Karpas-422 (cell line): Measurements from ENCODE around the gene SMKR1. TPM values are rescaled to one million over a fixed set of nuclear protein-coding genes. Genes with fewer than 3 reads are reported as not detected.

ENCODE experiments used
- DNase-seq: peaks from one replicate; pipeline ENCODE4 v3.0.0-alpha.2; 2015
- H2AFZ ChIP-seq: fragments of 200-600 bp; sonication (generic); 2 replicates; pipeline ENCODE4 v1.6.1; 2014; ENCODE audit warnings: antibody characterized with exemption, low read length, mixed read lengths
- H3K27ac ChIP-seq: fragments of 200-600 bp; sonication (generic); 2 replicates; pipeline ENCODE4 v1.5.1; 2014; ENCODE audit warnings: mild to moderate bottlenecking, low read length, moderate library complexity
- H3K27me3 ChIP-seq: fragments of 200-600 bp; sonication (generic); 2 replicates; pipeline ENCODE4 v1.6.1; 2014; ENCODE audit warnings: low read length, mixed read lengths
- H3K36me3 ChIP-seq: fragments of 200-600 bp; sonication (generic); 2 replicates; pipeline ENCODE4 v1.6.1; 2014; ENCODE audit warnings: low read length, mixed read lengths; ENCODE audit not compliant: insufficient read depth
- H3K4me1 ChIP-seq: fragments of 200-600 bp; sonication (generic); 2 replicates; pipeline ENCODE4 v1.6.1; 2014; ENCODE audit warnings: mild to moderate bottlenecking, low read length, mixed read lengths
- H3K4me2 ChIP-seq: fragments of 200-600 bp; sonication (generic); 2 replicates; pipeline ENCODE4 v1.6.1; 2014; ENCODE audit warnings: low read length, low read depth, mild to moderate bottlenecking; ENCODE audit not compliant: poor library complexity, severe bottlenecking
- H3K4me3 ChIP-seq: fragments of 200-600 bp; sonication (generic); 2 replicates; pipeline ENCODE4 v1.5.1; 2014; ENCODE audit warnings: mild to moderate bottlenecking, antibody characterized with exemption, low read length, mixed read lengths
- H3K79me2 ChIP-seq: fragments of 200-600 bp; sonication (generic); 2 replicates; pipeline ENCODE4 v1.6.1; 2014; ENCODE audit warnings: mild to moderate bottlenecking, low read length, mixed read lengths
- H3K9ac ChIP-seq: fragments of 200-600 bp; sonication (generic); 2 replicates; pipeline ENCODE4 v1.6.0; 2014; ENCODE audit warnings: low read length
- H3K9me2 ChIP-seq: fragments of 200-600 bp; sonication (generic), shearing (Covaris generic); replicated peaks from 2 replicates; pipeline ENCODE4 v1.6.0; 2014; ENCODE audit warnings: mild to moderate bottlenecking, low read length, moderate library complexity; ENCODE audit not compliant: insufficient read depth
- H3K9me3 ChIP-seq: fragments of 300-700, 200-600 bp; sonication (generic); 2 replicates; pipeline ENCODE4 v1.6.1; 2014; ENCODE audit warnings: low read length, mixed read lengths
- H4K20me1 ChIP-seq: fragments of 200-600 bp; sonication (generic); 2 replicates; pipeline ENCODE4 v1.6.1; 2014; ENCODE audit warnings: mild to moderate bottlenecking, antibody characterized with exemption, low read length, low read depth; ENCODE audit not compliant: insufficient read depth
- total RNA-seq: library from RNA; depleted of rRNA; stranded (reverse); fragments of >200 nt; shearing (Covaris generic); gene quantifications from 2 replicates; pipeline ENCODE4 v1.2.3, GENCODE V29; 2014; ENCODE audit warnings: low replicate concordance

SMKR1 gene
- total RNA-seq, 1 experiment from 2014 or later, result not detected

GRCh38 chr7:129512192-129512591 lies 9.9 kb downstream of the SMKR1 start:
- no peak overlapping the region for H2AFZ ChIP-seq
- H3K4me1 ChIP-seq, result no peaks in the 10 kb centered on the region
- no peaks in the 10 kb centered on the region for H3K9me3 ChIP-seq
- H3K36me3 ChIP-seq, result no peaks in the 10 kb centered on the region
- H3K27me3 ChIP-seq, result no peaks in the 10 kb centered on the region
- H3K4me3 ChIP-seq, result no peak overlapping the region
- no peak overlapping the region for H3K9ac ChIP-seq
- H4K20me1 ChIP-seq, result no peaks in the 10 kb centered on the region
- no peak for DNase-seq
- no peaks in the 10 kb centered on the region for H3K9me2 ChIP-seq
- no peaks in the 10 kb centered on the region for H3K79me2 ChIP-seq
- no peak overlapping the region for H3K4me2 ChIP-seq
- no peak overlapping the region for H3K27ac ChIP-seq

DNA sequence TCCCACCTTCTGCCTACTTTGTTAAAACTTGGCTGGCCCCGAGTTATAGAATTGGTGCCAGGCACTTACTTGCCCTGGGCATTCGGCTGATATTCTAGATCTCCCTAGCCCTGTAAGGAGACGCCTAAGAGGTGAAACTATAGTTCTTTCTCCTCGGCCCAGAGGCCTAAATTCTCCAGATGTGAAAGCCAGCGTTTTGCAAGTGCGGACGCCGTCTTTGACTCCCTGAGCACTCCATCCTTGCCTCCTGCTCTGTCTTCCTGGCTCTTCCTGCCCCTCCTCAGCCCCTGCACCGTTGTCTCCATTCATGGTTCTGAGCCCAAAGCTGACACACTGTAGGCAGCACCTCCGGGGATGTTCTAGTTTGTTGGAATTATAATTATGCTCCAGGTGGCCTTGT lies 11.2 kb downstream of the SMKR1 start:
- Histone ChIP-seq H3K4me2 (no peak overlapping the region), H4K20me1 (no peaks in the 10 kb centered on the region), H3K27me3 (no peaks in the 10 kb centered on the region), H3K27ac (no peak overlapping the region), H3K4me3 (no peak overlapping the region), H2AFZ (no peak overlapping the region), H3K79me2 (no peaks in the 10 kb centered on the region), H3K9me2 (no peaks in the 10 kb centered on the region), H3K4me1 (no peaks in the 10 kb centered on the region), H3K9me3 (no peaks in the 10 kb centered on the region), H3K9ac (no peak overlapping the region), H3K36me3 (no peaks in the 10 kb centered on the region)
- no peak for DNase-seq

GRCh38 chr7:129514683-129515082 lies 12.4 kb downstream of the SMKR1 start:
- Histone ChIP-seq H3K9ac (no peak overlapping the region), H3K4me2 (no peak overlapping the region), H3K27me3 (no peaks in the 10 kb centered on the region), H3K9me2 (no peaks in the 10 kb centered on the region), H3K27ac (no peak overlapping the region), H3K9me3 (no peaks in the 10 kb centered on the region), H3K4me3 (no peak overlapping the region), H3K36me3 (no peaks in the 10 kb centered on the region), H2AFZ (no peak overlapping the region), H3K79me2 (no peaks in the 10 kb centered on the region), H4K20me1 (no peaks in the 10 kb centered on the region), H3K4me1 (no peaks in the 10 kb centered on the region)
- DNase-seq, result no peak

DNA sequence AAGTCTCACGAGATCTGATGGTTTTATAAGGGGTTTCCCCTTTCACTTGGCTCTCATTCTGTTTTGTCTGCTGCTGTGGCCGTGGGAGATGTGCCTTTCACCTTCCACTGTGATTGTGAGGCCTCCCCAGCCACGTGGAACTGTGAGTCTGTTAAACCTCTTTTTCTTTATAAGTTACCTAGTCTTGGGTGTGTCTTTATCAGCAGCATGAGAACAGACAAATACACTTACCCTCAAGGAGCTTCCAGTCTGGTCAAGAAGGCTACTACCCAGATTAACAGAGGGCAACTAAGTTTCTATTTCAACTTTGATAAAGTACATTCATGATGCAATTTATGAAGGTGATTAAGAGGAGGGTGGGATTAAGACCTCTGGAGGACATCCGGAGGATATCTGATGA lies 13.1 kb downstream of the SMKR1 start:
- no peak overlapping the region for H3K27ac ChIP-seq
- H3K4me1 ChIP-seq, result no peaks in the 10 kb centered on the region
- no peak overlapping the region for H2AFZ ChIP-seq
- no peaks in the 10 kb centered on the region for H4K20me1 ChIP-seq
- H3K27me3 ChIP-seq, result no peaks in the 10 kb centered on the region
- H3K79me2 ChIP-seq, result no peaks in the 10 kb centered on the region
- no peaks in the 10 kb centered on the region for H3K9me2 ChIP-seq
- no peak for DNase-seq
- no peak overlapping the region for H3K4me3 ChIP-seq
- H3K4me2 ChIP-seq, result no peak overlapping the region
- no peaks in the 10 kb centered on the region for H3K9me3 ChIP-seq
- no peak overlapping the region for H3K9ac ChIP-seq
- no peaks in the 10 kb centered on the region for H3K36me3 ChIP-seq

DNA sequence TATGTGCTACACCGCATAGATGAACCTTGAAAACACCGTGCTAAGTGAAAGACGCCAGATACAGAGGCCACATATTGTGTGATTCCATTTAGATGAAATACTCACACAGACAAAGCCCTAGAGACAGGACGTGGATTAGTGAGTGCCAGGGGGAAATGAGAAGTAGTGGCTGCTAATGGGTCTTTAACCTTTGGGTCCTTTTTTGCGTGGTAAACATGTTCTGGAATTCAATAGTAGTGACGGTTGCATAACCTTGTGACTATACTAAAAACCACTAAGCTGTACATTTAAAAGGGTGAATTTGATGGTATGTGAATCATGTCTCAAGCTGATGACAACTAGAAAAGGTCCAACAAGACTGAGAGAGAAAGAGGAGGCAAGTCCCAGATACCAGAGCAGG lies 15.6 kb downstream of the SMKR1 start:
- no peak for DNase-seq
- Histone ChIP-seq H3K4me3 (no peak overlapping the region), H4K20me1 (no peaks in the 10 kb centered on the region), H3K4me1 (no peaks in the 10 kb centered on the region), H3K9me2 (no peaks in the 10 kb centered on the region), H3K9me3 (no peaks in the 10 kb centered on the region), H3K36me3 (no peaks in the 10 kb centered on the region), H3K9ac (no peak overlapping the region), H3K27ac (no peak overlapping the region), H3K27me3 (no peaks in the 10 kb centered on the region), H3K4me2 (no peak overlapping the region), H3K79me2 (no peaks in the 10 kb centered on the region), H2AFZ (no peak overlapping the region)

- DNase-seq, result no peak
- no peaks in the 10 kb centered on the region for H3K36me3 ChIP-seq
- H4K20me1 ChIP-seq, result no peaks in the 10 kb centered on the region
- no peak overlapping the region for H3K27ac ChIP-seq
- H2AFZ ChIP-seq, result no peak overlapping the region
- no peak overlapping the region for H3K4me3 ChIP-seq
- H3K9me2 ChIP-seq, result no peaks in the 10 kb centered on the region
- no peak overlapping the region for H3K9ac ChIP-seq
- no peaks in the 10 kb centered on the region for H3K27me3 ChIP-seq
- H3K9me3 ChIP-seq, result no peaks in the 10 kb centered on the region
- H3K79me2 ChIP-seq, result no peaks in the 10 kb centered on the region
- no peak overlapping the region for H3K4me2 ChIP-seq
- no peaks in the 10 kb centered on the region for H3K4me1 ChIP-seq
These were observed 17.1 kb downstream of the SMKR1 start for GRCh38 chr7:129519464-129519863.

- Histone ChIP-seq H3K4me1 (no peaks in the 10 kb centered on the region), H2AFZ (no peak overlapping the region), H3K4me2 (no peak overlapping the region), H3K79me2 (no peaks in the 10 kb centered on the region), H3K4me3 (no peak overlapping the region), H3K27ac (no peak overlapping the region), H4K20me1 (no peaks in the 10 kb centered on the region), H3K27me3 (no peaks in the 10 kb centered on the region), H3K9ac (no peak overlapping the region), H3K9me3 (no peaks in the 10 kb centered on the region), H3K9me2 (no peaks in the 10 kb centered on the region), H3K36me3 (no peaks in the 10 kb centered on the region)
- DNase-seq, result no peak
These were observed 20.0 kb downstream of the SMKR1 start for GRCh38 chr7:129522088-129522970.

DNA sequence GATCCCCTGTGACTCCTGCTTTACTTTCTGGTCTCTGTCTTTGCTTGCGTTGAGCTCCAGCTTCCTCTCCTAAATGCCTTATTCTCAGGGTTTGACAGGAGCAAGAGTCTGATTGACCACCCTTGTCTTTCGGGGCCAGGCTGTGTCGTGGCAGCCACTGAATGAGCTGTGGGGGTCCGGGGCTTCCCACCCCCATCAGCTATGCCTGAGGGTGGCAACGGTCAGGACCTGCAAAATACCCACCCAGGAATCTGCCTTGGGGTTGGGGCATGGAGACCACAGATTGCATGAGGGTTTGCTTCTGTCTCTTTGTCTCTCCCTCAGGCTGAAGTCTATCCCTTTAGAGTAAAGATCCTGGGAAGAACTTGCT lies 20.6 kb downstream of the SMKR1 start:
- Histone ChIP-seq H3K36me3 (no peaks in the 10 kb centered on the region), H3K27ac (no peak overlapping the region), H4K20me1 (no peaks in the 10 kb centered on the region), H3K79me2 (no peaks in the 10 kb centered on the region), H3K9me3 (no peaks in the 10 kb centered on the region), H3K9ac (no peak overlapping the region), H3K9me2 (no peaks in the 10 kb centered on the region), H3K4me1 (no peaks in the 10 kb centered on the region), H3K27me3 (no peaks in the 10 kb centered on the region), H2AFZ (no peak overlapping the region), H3K4me3 (no peak overlapping the region), H3K4me2 (no peak overlapping the region)
- DNase-seq, result no peak
